ENCODE results near the gene PLEKHO1.
A peak's percentile ranks its signal among the peaks of the same experiment; 100 is the strongest.

PLEKHO1 gene

GRCh38 chr1:150150133-150151021, 661 bp downstream of the PLEKHO1 start:
- Histone ChIP-seq H3K9me3 (ENCODE audit: low read length) (no peaks in the 10 kb centered on the region), H3K4me1 (ENCODE audit: insufficient read depth, low read length) (peaks cover 40% of the 10 kb centered on the region), H3K9ac (ENCODE audit: low read length) (peak overlapping the region; percentile 85), H3K27ac (ENCODE audit: low read depth, low read length) (peak overlapping the region; percentile 99), H3K27me3 (ENCODE audit: control insufficient read depth in 1 of 2, insufficient read depth in 2 of 2, low read length in 2 of 2) (no peaks in the 10 kb centered on the region), H3K36me3 (ENCODE audit: insufficient read depth, low read length) (peaks cover 29% of the 10 kb centered on the region), H3K4me3 (ENCODE audit: low read depth in 1 of 2, low read length in 2 of 2) (peak overlapping the region; percentile 94 to 96)

- Histone ChIP-seq H3K4me1 (ENCODE audit: insufficient read depth, low read length) (peaks cover 51% of the 10 kb centered on the region), H3K27ac (ENCODE audit: low read depth, low read length) (peak overlapping the region; percentile 99), H3K9me3 (ENCODE audit: low read length) (no peaks in the 10 kb centered on the region), H3K27me3 (ENCODE audit: control insufficient read depth in 1 of 2, insufficient read depth in 2 of 2, low read length in 2 of 2) (no peaks in the 10 kb centered on the region), H3K4me3 (ENCODE audit: low read depth in 1 of 2, low read length in 2 of 2) (peak overlapping the region; percentile 94 to 96), H3K36me3 (ENCODE audit: insufficient read depth, low read length) (peaks cover 41% of the 10 kb centered on the region), H3K9ac (ENCODE audit: low read length) (peak overlapping the region; percentile 85)
These were observed 1.8 kb downstream of the PLEKHO1 start for GRCh38 chr1:150151291-150152181.

DNA sequence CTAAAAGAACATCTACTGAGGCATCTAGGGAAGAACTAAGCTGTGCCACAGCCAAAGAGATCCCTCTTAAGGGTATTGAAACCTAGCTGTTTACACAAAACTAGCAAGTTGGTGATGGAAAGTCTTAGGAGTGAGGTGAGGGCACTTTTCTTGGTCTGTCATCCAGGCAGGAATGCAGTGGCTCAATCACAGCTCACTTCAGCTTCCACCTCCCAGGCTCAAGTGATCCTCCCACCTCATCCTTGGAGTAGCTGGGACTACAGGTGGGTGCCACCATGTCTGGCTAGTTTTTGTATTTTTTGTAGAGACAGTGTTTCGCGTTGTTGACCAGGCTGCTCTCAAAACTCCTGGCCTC, 2.4 kb downstream of the PLEKHO1 start:
- peaks cover 47% of the 10 kb centered on the region for H3K36me3 ChIP-seq (ENCODE audit: insufficient read depth, low read length)
- no peaks in the 10 kb centered on the region for H3K9me3 ChIP-seq (ENCODE audit: low read length)
- peaks cover 57% of the 10 kb centered on the region for H3K4me1 ChIP-seq (ENCODE audit: insufficient read depth, low read length)
- H3K9ac ChIP-seq (ENCODE audit: low read length), result peak overlapping the region; percentile 85
- peak overlapping the region in 1 of 2 donors; percentile 94 for H3K4me3 ChIP-seq (ENCODE audit: low read depth in 1 of 2, low read length in 2 of 2)
- H3K27me3 ChIP-seq (ENCODE audit: control insufficient read depth in 1 of 2, insufficient read depth in 2 of 2, low read length in 2 of 2), result no peaks in the 10 kb centered on the region
- H3K27ac ChIP-seq (ENCODE audit: low read depth, low read length), result peak overlapping the region; percentile 99

DNA sequence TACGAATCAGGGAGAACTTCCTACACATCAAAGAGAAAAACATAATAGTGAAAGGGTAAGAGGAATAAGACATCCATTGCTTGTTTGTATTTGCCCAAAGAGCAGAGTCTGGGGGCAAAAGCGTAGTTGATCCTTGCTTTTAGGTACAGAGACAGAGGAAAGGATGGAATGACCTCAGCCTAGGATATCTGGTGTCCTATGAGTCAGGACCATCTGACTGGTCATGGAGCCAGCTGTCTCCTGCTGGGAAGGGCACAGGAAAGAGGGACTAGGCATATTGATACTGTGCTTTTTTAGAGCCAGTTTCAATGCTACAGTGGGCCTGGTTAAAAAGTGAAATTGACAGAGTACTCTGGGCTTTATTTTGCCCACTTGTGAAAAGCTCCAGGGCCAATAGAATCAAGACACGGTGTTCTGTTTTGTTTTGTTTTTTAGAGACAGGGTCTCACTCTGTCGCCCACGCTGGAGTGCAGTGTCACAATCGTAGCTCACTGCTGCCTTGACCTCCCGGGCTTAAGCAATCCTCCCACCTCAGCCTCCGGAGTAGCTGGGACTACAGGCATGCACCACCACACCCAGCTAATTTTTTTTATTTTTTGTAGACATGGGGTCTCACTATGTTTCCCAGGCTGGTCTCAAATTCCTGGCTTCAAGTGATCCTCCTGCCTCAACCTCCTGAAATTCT, 3.2 kb downstream of the PLEKHO1 start:
- Histone ChIP-seq H3K9me3 (ENCODE audit: low read length) (no peaks in the 10 kb centered on the region), H3K9ac (ENCODE audit: low read length) (peak overlapping the region; percentile 85), H3K27me3 (ENCODE audit: control insufficient read depth in 1 of 2, insufficient read depth in 2 of 2, low read length in 2 of 2) (no peaks in the 10 kb centered on the region), H3K36me3 (ENCODE audit: insufficient read depth, low read length) (peaks cover 54% of the 10 kb centered on the region), H3K27ac (ENCODE audit: low read depth, low read length) (peak overlapping the region; percentile 99), H3K4me1 (ENCODE audit: insufficient read depth, low read length) (peaks cover 65% of the 10 kb centered on the region), H3K4me3 (ENCODE audit: low read depth in 1 of 2, low read length in 2 of 2) (peak overlapping the region in 1 of 2 donors; percentile 94)

GRCh38 chr1:150154143-150154542, 4.4 kb downstream of the PLEKHO1 start:
- peak overlapping the region; percentile 85 for H3K9ac ChIP-seq (ENCODE audit: low read length)
- H3K27ac ChIP-seq (ENCODE audit: low read depth, low read length), result peak overlapping the region; percentile 99
- H3K4me1 ChIP-seq (ENCODE audit: insufficient read depth, low read length), result peaks cover 64% of the 10 kb centered on the region
- peaks cover 64% of the 10 kb centered on the region for H3K36me3 ChIP-seq (ENCODE audit: insufficient read depth, low read length)
- H3K4me3 ChIP-seq (ENCODE audit: low read depth in 1 of 2, low read length in 2 of 2), result peak overlapping the region; percentile 7 to 94
- no peaks in the 10 kb centered on the region for H3K9me3 ChIP-seq (ENCODE audit: low read length)
- H3K27me3 ChIP-seq (ENCODE audit: control insufficient read depth in 1 of 2, insufficient read depth in 2 of 2, low read length in 2 of 2), result no peaks in the 10 kb centered on the region

- peaks cover 76% of the 10 kb centered on the region for H3K4me1 ChIP-seq (ENCODE audit: insufficient read depth, low read length)
- H3K27ac ChIP-seq (ENCODE audit: low read depth, low read length), result peak overlapping the region; percentile 99
- H3K36me3 ChIP-seq (ENCODE audit: insufficient read depth, low read length), result peaks cover 74% of the 10 kb centered on the region
- no peaks in the 10 kb centered on the region for H3K9me3 ChIP-seq (ENCODE audit: low read length)
- H3K27me3 ChIP-seq (ENCODE audit: control insufficient read depth in 1 of 2, insufficient read depth in 2 of 2, low read length in 2 of 2), result no peaks in the 10 kb centered on the region
- peak overlapping the region in 1 of 2 donors; percentile 94 for H3K4me3 ChIP-seq (ENCODE audit: low read depth in 1 of 2, low read length in 2 of 2)
- peak overlapping the region; percentile 85 for H3K9ac ChIP-seq (ENCODE audit: low read length)
These were observed 5.8 kb downstream of the PLEKHO1 start for GRCh38 chr1:150155413-150156071.

DNA sequence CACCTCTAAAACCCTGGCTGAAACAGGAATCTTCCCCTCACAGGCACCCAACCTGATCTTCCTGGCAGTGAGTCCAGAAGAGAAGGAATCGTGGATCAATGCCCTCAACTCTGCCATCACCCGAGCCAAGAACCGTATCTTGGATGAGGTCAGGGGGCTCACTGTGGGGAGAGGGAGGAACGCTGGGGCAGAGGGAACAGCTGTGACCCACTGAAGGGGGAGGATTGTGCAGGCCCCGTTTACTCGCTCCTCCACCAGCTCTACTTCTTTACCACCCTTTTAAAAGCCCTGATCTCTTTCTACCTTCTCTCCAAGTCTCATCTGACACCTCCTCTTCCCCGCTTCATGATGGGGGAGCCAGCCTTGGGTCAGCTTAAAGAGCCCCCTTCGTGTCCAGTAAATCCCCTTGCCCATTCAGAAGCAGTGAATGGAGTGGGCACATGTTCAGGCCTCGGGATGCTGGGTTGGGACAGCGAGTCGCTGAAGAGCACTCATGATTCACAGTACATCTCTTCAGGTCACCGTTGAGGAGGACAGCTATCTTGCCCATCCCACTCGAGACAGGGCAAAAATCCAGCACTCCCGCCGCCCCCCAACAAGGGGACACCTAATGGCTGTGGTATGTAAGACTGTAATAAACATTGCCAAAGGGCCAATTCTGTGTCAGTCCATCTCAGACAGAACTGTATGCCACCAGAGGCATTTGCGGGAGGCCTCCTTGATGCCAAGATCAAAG, 7.3 kb downstream of the PLEKHO1 start:
- Histone ChIP-seq H3K4me3 (ENCODE audit: low read depth in 1 of 2, low read length in 2 of 2) (no peak overlapping the region), H3K27me3 (ENCODE audit: control insufficient read depth in 1 of 2, insufficient read depth in 2 of 2, low read length in 2 of 2) (no peaks in the 10 kb centered on the region), H3K36me3 (ENCODE audit: insufficient read depth, low read length) (peaks cover 73% of the 10 kb centered on the region), H3K9ac (ENCODE audit: low read length) (peak overlapping the region; percentile 85), H3K4me1 (ENCODE audit: insufficient read depth, low read length) (peaks cover 91% of the 10 kb centered on the region), H3K9me3 (ENCODE audit: low read length) (no peaks in the 10 kb centered on the region), H3K27ac (ENCODE audit: low read depth, low read length) (peak overlapping the region; percentile 99)

DNA sequence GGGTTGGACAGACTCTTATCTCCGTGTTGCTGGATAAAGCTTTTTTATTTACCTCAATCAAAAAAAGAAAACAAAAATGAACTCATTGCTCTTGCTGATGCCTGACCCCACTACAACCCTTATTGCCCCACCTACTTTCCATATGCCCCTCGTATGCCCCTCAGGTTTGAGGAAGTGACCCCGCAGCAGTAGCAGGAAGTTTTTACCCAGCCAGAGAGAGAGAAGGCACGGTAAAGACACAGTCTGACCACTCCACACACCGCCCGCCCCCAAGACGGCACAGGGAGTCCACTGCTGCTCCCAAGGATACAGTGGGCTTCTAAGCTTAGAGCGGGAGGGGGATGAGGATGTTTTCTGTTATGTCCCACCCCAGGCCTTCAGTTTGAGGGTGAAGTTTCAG, 9.8 kb downstream of the PLEKHO1 start:
- H3K4me3 ChIP-seq (ENCODE audit: low read depth in 1 of 2, low read length in 2 of 2), result no peak overlapping the region
- H3K27me3 ChIP-seq (ENCODE audit: control insufficient read depth in 1 of 2, insufficient read depth in 2 of 2, low read length in 2 of 2), result no peaks in the 10 kb centered on the region
- peaks cover 94% of the 10 kb centered on the region for H3K4me1 ChIP-seq (ENCODE audit: insufficient read depth, low read length)
- peak overlapping the region; percentile 99 for H3K27ac ChIP-seq (ENCODE audit: low read depth, low read length)
- no peaks in the 10 kb centered on the region for H3K9me3 ChIP-seq (ENCODE audit: low read length)
- peaks cover 54% of the 10 kb centered on the region for H3K36me3 ChIP-seq (ENCODE audit: insufficient read depth, low read length)
- no peak overlapping the region for H3K9ac ChIP-seq (ENCODE audit: low read length)

DNA sequence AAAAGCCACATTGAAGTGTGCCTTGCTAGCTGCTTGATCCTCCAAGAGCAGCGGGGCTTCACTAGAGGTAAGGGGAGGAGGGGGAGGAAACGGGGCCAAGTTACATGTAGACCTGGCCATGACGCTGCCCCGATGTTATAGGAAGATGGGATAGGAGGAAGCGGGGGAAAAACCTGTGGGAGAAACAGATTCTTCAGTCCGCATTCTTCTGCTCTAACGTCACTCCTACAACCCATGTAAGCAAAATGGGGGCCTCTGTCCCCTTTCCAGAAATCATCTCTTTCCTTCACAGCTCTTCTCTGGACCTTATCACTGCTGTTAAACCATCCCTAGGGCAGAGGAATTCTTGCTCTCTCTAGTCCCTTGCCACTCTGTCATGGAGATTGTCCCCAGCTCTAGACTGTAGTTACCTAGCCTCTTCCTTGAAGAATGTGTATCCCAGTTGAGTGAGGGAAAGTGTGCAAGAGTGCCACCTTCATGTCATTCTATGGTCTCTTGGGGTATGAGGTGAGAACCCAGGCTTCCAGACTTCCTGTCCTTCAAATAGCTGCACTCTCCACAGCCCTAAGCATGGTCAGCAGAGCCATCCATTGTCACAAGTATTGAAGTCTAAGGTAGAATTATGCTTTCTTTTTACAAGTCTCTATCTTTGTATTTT, 11.4 kb downstream of the PLEKHO1 start:
- peak overlapping the region; percentile 77 for H3K9ac ChIP-seq (ENCODE audit: low read length)
- H3K27ac ChIP-seq (ENCODE audit: low read depth, low read length), result peak overlapping the region; percentile 92
- no peaks in the 10 kb centered on the region for H3K27me3 ChIP-seq (ENCODE audit: control insufficient read depth in 1 of 2, insufficient read depth in 2 of 2, low read length in 2 of 2)
- H3K4me1 ChIP-seq (ENCODE audit: insufficient read depth, low read length), result peaks cover 94% of the 10 kb centered on the region
- no peak overlapping the region for H3K4me3 ChIP-seq (ENCODE audit: low read depth in 1 of 2, low read length in 2 of 2)
- peaks cover 38% of the 10 kb centered on the region for H3K36me3 ChIP-seq (ENCODE audit: insufficient read depth, low read length)
- no peaks in the 10 kb centered on the region for H3K9me3 ChIP-seq (ENCODE audit: low read length)

Measured in muscle layer of colon (tissue), 2 donors.